HG02885 (cell line): ENCODE measurements around the gene VWA8.
"Not testable (repeated sequence)": the region's sequence is repeated elsewhere in the genome, so short reads cannot be mapped to it uniquely, and the experiment has no call there.

Experiments
- ATAC-seq: cut with Tn5 transposase; IDR thresholded peaks from one replicate; pipeline ENCODE4 v1.9.1; 2021; ENCODE audit warnings: mild to moderate bottlenecking; ENCODE audit not compliant: unreplicated experiment, poor library complexity

VWA8 gene

GRCh38 chr13:41970022-41970421 is 9.1 kb upstream of the VWA8 start:
- ATAC-seq, result no peak

GRCh38 chr13:41969072-41969471 is 8.2 kb upstream of the VWA8 start:
- ATAC-seq, result no peak

DNA sequence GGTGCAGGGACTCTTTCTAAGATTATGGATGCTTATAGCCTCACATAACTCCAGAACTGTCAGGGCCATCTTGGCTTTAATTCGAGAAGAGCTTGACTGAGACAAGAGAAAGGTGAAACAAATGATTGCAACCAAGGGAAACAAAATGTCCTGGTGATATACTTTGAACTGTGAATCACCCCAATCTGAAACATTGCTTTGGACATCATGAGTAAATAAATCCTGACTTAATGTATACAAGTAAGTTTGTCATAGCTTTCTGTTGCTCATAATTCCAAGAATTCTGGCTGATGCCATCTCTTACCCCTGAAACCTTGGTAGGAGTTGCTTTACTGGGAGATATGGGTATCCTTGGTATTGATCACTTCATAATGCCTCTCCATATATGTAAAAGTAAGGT is 5.8 kb upstream of the VWA8 start:
- ATAC-seq, result no peak

- ATAC-seq, result no peak
These were observed 2.1 kb upstream of the VWA8 start for GRCh38 chr13:41962994-41963393.

DNA sequence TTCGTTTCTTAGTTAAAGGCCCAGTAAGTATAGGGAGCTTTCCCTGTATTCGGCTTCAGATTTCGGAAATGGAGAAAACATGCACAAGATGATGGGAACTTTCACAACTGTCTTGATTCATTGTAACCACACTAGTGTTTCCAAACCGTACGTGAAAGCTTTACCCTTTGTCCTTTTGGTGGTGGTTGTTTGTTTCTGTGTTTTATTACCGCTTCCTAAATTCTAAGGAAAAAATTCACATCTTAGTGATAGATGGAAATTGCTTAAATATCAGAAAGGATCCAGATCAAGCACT is 504 bp upstream of the VWA8 start:
- ATAC-seq, result no peak

GRCh38 chr13:41960211-41960636 is 685 bp downstream of the VWA8 start:
- peak; percentile 12 for ATAC-seq

DNA sequence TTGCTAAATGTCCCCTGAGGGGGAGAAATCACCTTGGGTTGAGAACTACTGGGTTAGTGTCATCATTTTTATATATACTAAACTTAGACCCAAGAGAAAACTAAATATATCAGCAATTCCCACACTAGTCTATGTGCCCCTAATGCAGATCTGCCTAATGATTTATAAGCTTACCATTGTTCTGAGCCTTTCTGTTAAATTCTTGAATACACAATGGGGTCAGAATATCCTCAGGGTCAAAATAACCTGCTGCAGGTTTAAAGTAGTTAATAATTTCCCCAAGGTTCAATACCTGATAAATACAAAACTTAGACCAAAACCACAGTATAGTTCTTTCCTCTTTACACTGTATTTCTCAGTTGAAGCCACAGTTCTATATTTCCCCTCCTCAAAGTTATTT is 4.6 kb downstream of the VWA8 start:
- ATAC-seq, result no peak

GRCh38 chr13:41955605-41956004 is 5.3 kb downstream of the VWA8 start:
- no peak for ATAC-seq

GRCh38 chr13:41954226-41954625 is 6.7 kb downstream of the VWA8 start:
- no peak for ATAC-seq

DNA sequence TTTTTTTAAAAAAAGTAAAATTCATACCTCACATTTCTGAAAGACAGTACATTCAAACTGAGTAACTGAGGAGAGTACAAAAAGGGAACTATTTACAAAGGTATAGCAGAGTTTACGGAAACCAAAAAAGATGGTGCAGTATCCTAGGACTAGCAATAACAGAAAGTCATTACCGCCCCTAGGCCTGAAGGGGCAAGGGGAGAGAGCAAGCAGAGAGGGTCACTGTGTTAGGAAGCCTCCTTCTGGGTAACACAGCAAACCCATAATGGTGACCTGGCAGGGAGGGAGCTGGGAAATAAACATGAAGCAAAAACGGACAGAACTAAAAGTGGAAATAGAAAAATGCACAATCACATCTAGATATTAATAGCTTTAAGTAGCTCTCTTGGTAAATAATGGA is 8.2 kb downstream of the VWA8 start:
- no peak for ATAC-seq

DNA sequence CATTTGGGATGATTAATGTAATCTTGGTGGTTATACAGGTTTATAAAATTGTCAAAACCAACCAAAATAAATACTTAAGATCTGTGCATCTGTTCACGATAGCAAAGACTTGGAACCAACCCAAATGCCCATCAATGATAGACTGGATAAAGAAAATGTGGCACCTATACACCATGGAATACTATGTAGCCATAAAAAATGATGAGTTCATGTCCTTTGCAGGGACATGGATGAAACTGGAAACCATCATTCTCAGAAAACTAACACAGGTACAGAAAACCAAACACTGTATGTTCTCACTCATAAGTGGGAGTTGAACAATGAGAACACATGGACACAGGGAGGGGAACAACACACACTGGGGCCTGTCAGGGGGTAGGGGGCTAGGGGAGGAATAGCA is 11.8 kb downstream of the VWA8 start:
- not testable (repeated sequence) for ATAC-seq

- ATAC-seq, result no peak
These were observed 15.0 kb downstream of the VWA8 start for GRCh38 chr13:41945926-41946325.

DNA sequence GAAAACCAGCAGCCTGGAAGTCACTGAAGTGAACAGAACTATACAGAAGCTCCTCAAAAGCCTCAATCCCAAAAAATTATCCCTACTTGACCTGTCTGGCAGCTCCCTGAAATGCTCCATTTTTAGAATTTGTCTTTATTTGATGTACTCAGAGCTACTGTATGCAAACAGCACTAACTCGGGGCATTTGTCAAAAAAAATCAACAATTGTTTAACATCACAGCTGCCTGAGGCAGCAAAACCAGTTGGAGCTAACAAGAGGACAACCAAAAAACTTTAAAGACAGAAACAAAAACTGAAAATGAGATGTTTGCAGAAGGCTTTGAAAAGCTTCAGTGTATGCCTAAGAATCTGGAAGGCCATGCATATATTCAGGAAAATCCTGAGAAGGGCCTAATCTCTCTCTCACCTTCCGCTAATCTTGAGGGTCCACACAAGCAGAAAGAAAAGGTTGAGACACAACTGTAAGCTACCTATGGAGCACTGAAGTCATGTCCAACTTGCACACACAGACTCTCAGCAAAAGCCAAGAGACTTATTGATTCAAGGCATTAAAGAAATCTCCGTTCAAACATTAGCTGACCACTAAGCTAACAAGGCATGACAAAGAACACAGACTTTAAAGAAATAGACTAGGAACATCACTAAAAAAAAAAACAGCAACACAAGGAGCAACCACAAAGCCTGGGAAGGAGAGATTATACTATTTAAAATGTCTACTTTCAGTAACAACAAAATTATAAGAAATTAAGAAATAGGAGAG is 16.1 kb downstream of the VWA8 start:
- no peak for ATAC-seq

DNA sequence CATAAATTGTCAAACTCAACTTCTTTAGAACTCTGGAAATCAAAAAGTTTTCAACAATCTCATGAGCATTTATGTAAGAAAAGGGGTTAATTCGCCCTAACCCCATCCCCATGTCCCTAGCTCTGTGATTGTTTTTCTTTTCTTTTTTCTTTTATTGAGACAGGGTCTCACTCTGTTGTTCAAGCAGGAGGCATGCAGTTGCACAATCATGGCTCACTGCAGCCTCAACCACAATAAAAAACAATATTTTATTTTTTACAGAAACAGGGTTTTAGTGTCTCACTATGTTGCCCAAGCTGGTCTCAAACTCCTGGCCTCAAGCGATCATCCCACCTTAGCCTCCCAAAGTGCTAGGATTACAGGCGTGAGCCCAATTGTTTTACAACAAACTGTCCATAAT is 16.7 kb downstream of the VWA8 start:
- ATAC-seq, result no peak

DNA sequence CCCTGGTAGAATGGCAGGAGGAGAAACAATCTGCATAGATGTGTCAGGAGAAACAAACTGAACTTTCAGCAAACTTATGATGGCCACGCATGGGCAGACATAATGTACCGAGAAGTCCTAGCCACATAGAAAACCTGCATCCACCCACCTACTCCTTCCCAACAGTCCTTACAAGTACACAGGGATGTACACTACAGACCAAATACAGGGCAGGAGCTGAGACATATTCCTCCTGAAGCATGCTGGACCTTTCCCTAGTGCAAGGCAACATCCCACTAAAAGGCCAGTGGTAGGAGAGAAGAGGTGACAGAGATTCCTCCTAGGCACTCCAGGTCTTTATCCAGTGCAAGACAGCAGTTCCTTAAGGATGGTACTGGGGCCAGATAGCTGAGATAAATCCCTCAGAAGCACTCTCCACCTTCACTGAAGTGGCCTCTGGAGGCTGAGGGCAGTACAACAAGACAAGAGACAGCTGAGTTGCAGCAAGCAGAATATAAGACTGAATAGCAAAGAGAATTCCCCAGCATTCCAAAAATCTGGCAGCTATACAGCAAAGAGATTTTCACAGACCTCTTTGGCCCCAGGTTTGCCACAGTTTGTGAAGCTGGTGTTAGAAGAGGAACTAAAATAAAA is 18.3 kb downstream of the VWA8 start:
- ATAC-seq, result peak; percentile 55

GRCh38 chr13:41941174-41941573 is 19.7 kb downstream of the VWA8 start:
- ATAC-seq, result no peak

DNA sequence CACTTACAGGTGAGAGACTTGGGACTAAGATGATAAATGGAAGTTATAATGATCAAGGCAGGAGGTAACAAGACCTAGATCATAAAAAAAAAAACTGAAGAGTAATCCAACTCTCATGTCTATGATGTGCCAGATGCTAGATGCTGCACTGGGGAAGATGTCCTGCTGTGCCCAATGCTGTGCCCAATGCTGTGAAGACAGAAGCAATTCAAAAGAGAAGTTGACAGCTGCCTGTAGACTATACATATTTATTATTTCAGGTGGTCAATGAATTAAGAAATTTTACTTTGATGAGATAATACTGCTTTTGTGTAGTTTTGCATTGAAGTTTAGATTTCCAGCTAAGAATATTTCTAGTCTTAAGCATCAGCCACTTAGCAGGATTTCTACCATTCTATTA is 21.5 kb downstream of the VWA8 start:
- no peak for ATAC-seq

- no peak for ATAC-seq
These were observed 22.0 kb downstream of the VWA8 start for GRCh38 chr13:41938918-41939317.

GRCh38 chr13:41937388-41937787 is 23.5 kb downstream of the VWA8 start:
- ATAC-seq, result no peak

DNA sequence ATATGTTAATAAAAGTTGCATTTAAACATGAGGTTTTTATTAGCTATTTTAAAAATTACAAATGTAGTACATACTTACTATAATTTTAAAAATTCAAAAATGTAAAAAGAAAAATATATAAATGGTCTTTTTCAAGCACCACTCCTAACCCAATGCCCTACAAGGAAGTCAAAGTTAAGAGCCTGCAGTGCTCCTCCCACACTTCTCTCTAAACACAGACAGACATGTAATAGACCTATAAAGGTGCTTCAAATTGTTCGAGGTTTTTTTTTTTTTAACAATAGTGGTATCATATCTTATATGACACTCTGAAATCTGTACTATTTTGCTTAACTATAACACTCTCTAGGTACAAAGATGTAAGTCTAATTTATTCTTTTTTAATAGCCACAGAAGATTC is 25.4 kb downstream of the VWA8 start:
- ATAC-seq, result no peak

GRCh38 chr13:41934994-41935393 is 25.9 kb downstream of the VWA8 start:
- no peak for ATAC-seq

- no peak for ATAC-seq
These were observed 26.8 kb downstream of the VWA8 start for GRCh38 chr13:41934120-41934519.
